Stimulated activated CD4-positive, alpha-beta T cell treated with anti-CD3 and anti-CD28 coated beads, Interleukin-4, amount 100 ng/mL, for 48 hours (primary cell): ENCODE measurements around the gene FEM1C.

Experiments used
- DNase-seq, 2 donors: peaks; one replicate each; pipeline ENCODE4 v3.0.0-alpha.2; 2020; ENCODE audit warnings: low read depth in 2 of 2

The FEM1C gene

GRCh38 chr5:115477581-115477980 is 67.0 kb downstream of the FEM1C start:
- DNase-seq, result no peak

DNA sequence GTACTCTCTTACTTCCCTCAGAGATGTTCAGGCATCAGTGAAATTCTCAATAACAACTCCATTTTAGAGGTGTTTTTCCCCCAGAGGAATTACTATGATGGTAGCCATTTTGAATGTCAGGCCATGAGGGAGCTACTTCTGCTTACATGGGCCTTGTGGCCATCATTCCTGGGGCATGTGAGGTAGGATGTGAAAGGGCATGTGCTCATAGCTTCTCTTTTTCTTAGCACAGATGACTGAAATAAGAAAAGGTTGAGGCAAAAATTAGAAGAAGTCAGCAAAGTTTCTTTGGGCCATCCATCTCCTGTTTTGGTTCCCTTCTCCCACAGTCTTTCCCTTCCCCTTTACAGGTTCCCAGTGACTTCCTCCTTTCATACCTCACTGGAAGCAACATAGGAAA is 68.8 kb downstream of the FEM1C start:
- no peak for DNase-seq

GRCh38 chr5:115472271-115473025 is 72.1 kb downstream of the FEM1C start:
- DNase-seq, result no peak

- no peak for DNase-seq
Measured at GRCh38 chr5:115471345-115472063, 73.1 kb downstream of the FEM1C start.

GRCh38 chr5:115470921-115471320 is 73.7 kb downstream of the FEM1C start:
- DNase-seq, result no peak
